DND-41 (cell line): ENCODE results near the gene ST8SIA6.

Experiments
- CTCF ChIP-seq: IDR thresholded peaks from 2 replicates; pipeline ENCODE4 v1.5.1; 2012; ENCODE audit warnings: borderline replicate concordance, low read length, moderate library complexity, mild to moderate bottlenecking; ENCODE audit not compliant: poor library complexity, severe bottlenecking; ENCODE audit errors: extremely low read depth
- EZH2 ChIP-seq: IDR thresholded peaks from 3 replicates; pipeline ENCODE4 v1.6.1; 2012; ENCODE audit warnings: borderline replicate concordance, low read depth, mild to moderate bottlenecking, moderate library complexity, low read length, inconsistent platforms; ENCODE audit not compliant: severe bottlenecking

- TF ChIP-seq CTCF (no peak), EZH2 (no peak)
These were observed at the start of gene ST8SIA6 for GRCh38 chr10:17454161-17455014.
